B cell (primary cell): ENCODE measurements around the gene RAP1GDS1.

Experiments used
- EZH2 ChIP-seq: IDR thresholded peaks from 2 replicates; pipeline ENCODE4 v1.6.1; 2012; ENCODE audit warnings: borderline replicate concordance, low read depth, mild to moderate bottlenecking, moderate library complexity, low read length; ENCODE audit not compliant: insufficient read depth, poor library complexity, severe bottlenecking
- TF ChIP-seq, protein P1 (sequence below): fragments of 200-600 bp; IDR thresholded peaks from one replicate; pipeline ENCODE4 v1.8.0; 2022; ENCODE audit warnings: antibody characterized with exemption, mild to moderate bottlenecking

GRCh38 chr4:98289375-98289774 is 28.2 kb downstream of the RAP1GDS1 start:
- TF ChIP-seq, protein P1, sequence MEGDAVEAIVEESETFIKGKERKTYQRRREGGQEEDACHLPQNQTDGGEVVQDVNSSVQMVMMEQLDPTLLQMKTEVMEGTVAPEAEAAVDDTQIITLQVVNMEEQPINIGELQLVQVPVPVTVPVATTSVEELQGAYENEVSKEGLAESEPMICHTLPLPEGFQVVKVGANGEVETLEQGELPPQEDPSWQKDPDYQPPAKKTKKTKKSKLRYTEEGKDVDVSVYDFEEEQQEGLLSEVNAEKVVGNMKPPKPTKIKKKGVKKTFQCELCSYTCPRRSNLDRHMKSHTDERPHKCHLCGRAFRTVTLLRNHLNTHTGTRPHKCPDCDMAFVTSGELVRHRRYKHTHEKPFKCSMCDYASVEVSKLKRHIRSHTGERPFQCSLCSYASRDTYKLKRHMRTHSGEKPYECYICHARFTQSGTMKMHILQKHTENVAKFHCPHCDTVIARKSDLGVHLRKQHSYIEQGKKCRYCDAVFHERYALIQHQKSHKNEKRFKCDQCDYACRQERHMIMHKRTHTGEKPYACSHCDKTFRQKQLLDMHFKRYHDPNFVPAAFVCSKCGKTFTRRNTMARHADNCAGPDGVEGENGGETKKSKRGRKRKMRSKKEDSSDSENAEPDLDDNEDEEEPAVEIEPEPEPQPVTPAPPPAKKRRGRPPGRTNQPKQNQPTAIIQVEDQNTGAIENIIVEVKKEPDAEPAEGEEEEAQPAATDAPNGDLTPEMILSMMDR, result no peak
- no peak for TF ChIP-seq EZH2
